Panc1 (cell line): ENCODE measurements around the gene KIF25. TPM values are rescaled to one million over a fixed set of nuclear protein-coding genes. Genes with fewer than 3 reads are reported as not detected.

Source experiments
- ATAC-seq: fragments of 200-7000 bp; cut with Tn5 transposase; 2 replicates; pipeline ENCODE4 v1.9.1; 2020; ENCODE audit warnings: mild to moderate bottlenecking, moderate library complexity
- BruUV-seq: library from RNA; stranded (reverse); fragments of 400-500 nt; replicated peaks from 2 replicates; lab custom pipeline; 2021; lab: Mats Ljungman, UMichigan
- CTCF ChIA-PET: fragments of 300-600 bp; sonication (Branson Sonifier 250); formaldehyde crosslinking; loops from one replicate; lab custom pipeline; 2022; ENCODE audit warnings: antibody characterized with exemption; lab: Charles Lee
- POLR2A ChIA-PET: fragments of 300-600 bp; sonication (Branson Sonifier 250); formaldehyde crosslinking; loops from one replicate; lab custom pipeline; 2022; ENCODE audit warnings: antibody characterized with exemption; lab: Charles Lee
- DNase-seq: peaks from one replicate; pipeline ENCODE4 v3.0.0-alpha.2; 2010; ENCODE audit warnings: low read depth, low spot score
- H3K27ac ChIP-seq: 2 replicates; pipeline ENCODE4 v1.5.1; 2011; ENCODE audit warnings: mild to moderate bottlenecking, low read length, inconsistent platforms
- H3K27me3 ChIP-seq: fragments of 200-500 bp; sonication (Bioruptor generic); 2 replicates; pipeline ENCODE4 v1.6.0; 2014; ENCODE audit warnings: low read length, inconsistent platforms; ENCODE audit not compliant: control insufficient read depth, insufficient read depth
- H3K36me3 ChIP-seq: fragments of 200-500 bp; sonication (Bioruptor generic); 2 replicates; pipeline ENCODE4 v1.5.1; 2014; ENCODE audit warnings: inconsistent platforms, mild to moderate bottlenecking, low read length, moderate library complexity; ENCODE audit not compliant: control insufficient read depth, insufficient read depth
- H3K4me1 ChIP-seq: 2 replicates; pipeline ENCODE4 v1.5.1; 2011; ENCODE audit warnings: inconsistent platforms, mild to moderate bottlenecking, low read length, moderate library complexity; ENCODE audit not compliant: control insufficient read depth, insufficient read depth
- H3K4me3 ChIP-seq, 2 experiments: 2 replicates each; pipeline ENCODE4 v1.5.1; 2011 to 2012; ENCODE audit warnings: low read depth in 2 of 2, low read length in 2 of 2, mild to moderate bottlenecking in 2 of 2, inconsistent platforms in 1 of 2, moderate library complexity in 1 of 2
- H3K9me3 ChIP-seq: fragments of 200-500 bp; sonication (Bioruptor generic); 2 replicates; pipeline ENCODE4 v1.5.1; 2014; ENCODE audit warnings: low read depth, mild to moderate bottlenecking, inconsistent platforms, low read length, moderate library complexity; ENCODE audit not compliant: control insufficient read depth, insufficient read depth
- POLR2AphosphoS5 ChIP-seq: IDR thresholded peaks from 2 replicates; pipeline ENCODE4 v1.6.1; 2012; ENCODE audit warnings: mild to moderate bottlenecking, low read depth, low read length, moderate library complexity
- REST ChIP-seq, 2 experiments: IDR thresholded peaks; 2 replicates each; pipeline ENCODE4 v1.6.1; 2011 to 2012; ENCODE audit warnings: low read depth in 2 of 2, control low read depth in 1 of 2, low read length in 1 of 2, mild to moderate bottlenecking in 1 of 2, moderate library complexity in 1 of 2; ENCODE audit not compliant: insufficient read depth in 1 of 2
- SIN3A ChIP-seq: IDR thresholded peaks from 2 replicates; pipeline ENCODE4 v1.6.1; 2012; ENCODE audit warnings: low read depth, mild to moderate bottlenecking, low read length, moderate library complexity, borderline replicate concordance; ENCODE audit not compliant: insufficient read depth
- TCF7L2 ChIP-seq: IDR thresholded peaks from 2 replicates; pipeline ENCODE4 v1.6.1; 2011; ENCODE audit warnings: mild to moderate bottlenecking, low read depth, low read length, inconsistent platforms
- in situ Hi-C: cut with HindIII; loops from 2 replicates; pipeline ENCODE4 v1.10.0; 2016; ENCODE audit warnings: low sequenced_read_pairs, low pct_unique_long_range_greater_than_20kb
- intact Hi-C: fragments of 100-400 bp; cut with micrococcal nuclease; formaldehyde crosslinking; loops from one replicate; pipeline ENCODE4 v1.10.0; 2022; ENCODE audit not compliant: unreplicated experiment
- total RNA-seq: library from RNA; stranded (reverse); gene quantifications from one replicate; pipeline ENCODE4 v1.2.1, GENCODE V29; 2021; ENCODE audit not compliant: unreplicated experiment
- TF ChIP-seq, protein P1 (sequence below): fragments of 450-650 bp; IDR thresholded peaks from 2 replicates; pipeline ENCODE4 v1.5.1; 2017; ENCODE audit warnings: mild to moderate bottlenecking

The KIF25 gene
- total RNA-seq, 1 experiment from 2014 or later: 0.44 TPM

DNA sequence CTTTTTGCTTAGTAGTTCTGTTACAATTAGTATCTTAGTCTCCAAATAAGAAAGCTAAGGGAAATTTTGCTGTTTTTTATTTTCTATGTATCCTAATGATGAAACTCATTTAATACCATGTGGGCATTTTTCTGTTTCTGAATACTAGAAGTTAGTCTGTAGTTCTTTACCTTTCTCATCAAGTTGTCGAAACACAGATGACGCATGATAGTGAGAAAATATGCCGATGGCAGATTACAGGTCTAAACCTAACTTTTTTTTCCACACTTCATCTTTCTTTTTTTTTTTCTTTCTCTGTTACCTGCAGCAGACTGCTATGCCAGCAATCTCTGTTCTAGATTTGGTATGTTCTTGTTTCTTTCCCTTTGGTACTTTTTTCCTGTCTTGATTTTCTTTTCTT, 43.3 kb upstream of the KIF25 start:
- TF ChIP-seq POLR2AphosphoS5: no peak
- TF ChIP-seq, protein P1, sequence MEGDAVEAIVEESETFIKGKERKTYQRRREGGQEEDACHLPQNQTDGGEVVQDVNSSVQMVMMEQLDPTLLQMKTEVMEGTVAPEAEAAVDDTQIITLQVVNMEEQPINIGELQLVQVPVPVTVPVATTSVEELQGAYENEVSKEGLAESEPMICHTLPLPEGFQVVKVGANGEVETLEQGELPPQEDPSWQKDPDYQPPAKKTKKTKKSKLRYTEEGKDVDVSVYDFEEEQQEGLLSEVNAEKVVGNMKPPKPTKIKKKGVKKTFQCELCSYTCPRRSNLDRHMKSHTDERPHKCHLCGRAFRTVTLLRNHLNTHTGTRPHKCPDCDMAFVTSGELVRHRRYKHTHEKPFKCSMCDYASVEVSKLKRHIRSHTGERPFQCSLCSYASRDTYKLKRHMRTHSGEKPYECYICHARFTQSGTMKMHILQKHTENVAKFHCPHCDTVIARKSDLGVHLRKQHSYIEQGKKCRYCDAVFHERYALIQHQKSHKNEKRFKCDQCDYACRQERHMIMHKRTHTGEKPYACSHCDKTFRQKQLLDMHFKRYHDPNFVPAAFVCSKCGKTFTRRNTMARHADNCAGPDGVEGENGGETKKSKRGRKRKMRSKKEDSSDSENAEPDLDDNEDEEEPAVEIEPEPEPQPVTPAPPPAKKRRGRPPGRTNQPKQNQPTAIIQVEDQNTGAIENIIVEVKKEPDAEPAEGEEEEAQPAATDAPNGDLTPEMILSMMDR: no peak
- TF ChIP-seq REST (IDR thresholded peaks at IDR 0.05; ENCODE audit: insufficient read depth in 1 of 2, low read depth in 2 of 2, low read length in 1 of 2): no peak
- no peak for TF ChIP-seq SIN3A
- no peak for TF ChIP-seq TCF7L2
- Histone ChIP-seq H3K4me3 (no peak overlapping the region), H3K27ac (no peak overlapping the region), H3K27me3 (no peaks in the 10 kb centered on the region), H3K4me1 (no peaks in the 10 kb centered on the region), H3K9me3 (no peaks in the 10 kb centered on the region), H3K36me3 (peaks cover 10% of the 10 kb centered on the region)
- POLR2A ChIA-PET: no interaction called here
- intact Hi-C loops: no loop called here
- DNase-seq (no peak), ATAC-seq (no peak)
- in situ Hi-C loops: no loop called here
- no TSS peak for BruUV-seq
- CTCF ChIA-PET: no interaction called here

GRCh38 chr6:167956491-167956890, 41.0 kb upstream of the KIF25 start:
- Histone ChIP-seq H3K4me3 (no peak overlapping the region), H3K9me3 (no peaks in the 10 kb centered on the region), H3K36me3 (peaks cover under 1% of the 10 kb centered on the region; the same call in 1 of the 2 replicates), H3K27me3 (no peaks in the 10 kb centered on the region), H3K27ac (no peak overlapping the region), H3K4me1 (no peaks in the 10 kb centered on the region)
- ChIA-PET CTCF (no interaction called here), POLR2A (no interaction called here)
- no TSS peak for BruUV-seq
- in situ Hi-C loops: no loop called here
- DNase-seq: no peak
- intact Hi-C loops: no loop called here
- ATAC-seq: no peak; the same call in 1 of the 2 replicates
- TF ChIP-seq SIN3A: no peak
- no peak for TF ChIP-seq POLR2AphosphoS5
- no peak for TF ChIP-seq TCF7L2
- TF ChIP-seq REST (IDR thresholded peaks at IDR 0.05; ENCODE audit: insufficient read depth in 1 of 2, low read depth in 2 of 2, low read length in 1 of 2): no peak
- TF ChIP-seq, protein P1: no peak
